Daoy (cell line): ENCODE results near the gene RHOT2. TPM values are rescaled to one million over a fixed set of nuclear protein-coding genes. Genes with fewer than 3 reads are reported as not detected.

ENCODE experiments used
- DNase-seq: peaks from one replicate; pipeline ENCODE4 v3.0.0-alpha.2; 2015; ENCODE audit warnings: low read depth
- total RNA-seq: library from RNA; depleted of rRNA; stranded (reverse); fragments of >200 nt; shearing (Covaris generic); gene quantifications from 2 replicates; pipeline ENCODE4 v1.2.3, GENCODE V29; 2014

Gene RHOT2
- total RNA-seq, 1 experiment from 2014 or later = 42.9 TPM

GRCh38 chr16:695355-696089 is 27.6 kb downstream of the RHOT2 start:
- peak; percentile 57 for DNase-seq

DNA sequence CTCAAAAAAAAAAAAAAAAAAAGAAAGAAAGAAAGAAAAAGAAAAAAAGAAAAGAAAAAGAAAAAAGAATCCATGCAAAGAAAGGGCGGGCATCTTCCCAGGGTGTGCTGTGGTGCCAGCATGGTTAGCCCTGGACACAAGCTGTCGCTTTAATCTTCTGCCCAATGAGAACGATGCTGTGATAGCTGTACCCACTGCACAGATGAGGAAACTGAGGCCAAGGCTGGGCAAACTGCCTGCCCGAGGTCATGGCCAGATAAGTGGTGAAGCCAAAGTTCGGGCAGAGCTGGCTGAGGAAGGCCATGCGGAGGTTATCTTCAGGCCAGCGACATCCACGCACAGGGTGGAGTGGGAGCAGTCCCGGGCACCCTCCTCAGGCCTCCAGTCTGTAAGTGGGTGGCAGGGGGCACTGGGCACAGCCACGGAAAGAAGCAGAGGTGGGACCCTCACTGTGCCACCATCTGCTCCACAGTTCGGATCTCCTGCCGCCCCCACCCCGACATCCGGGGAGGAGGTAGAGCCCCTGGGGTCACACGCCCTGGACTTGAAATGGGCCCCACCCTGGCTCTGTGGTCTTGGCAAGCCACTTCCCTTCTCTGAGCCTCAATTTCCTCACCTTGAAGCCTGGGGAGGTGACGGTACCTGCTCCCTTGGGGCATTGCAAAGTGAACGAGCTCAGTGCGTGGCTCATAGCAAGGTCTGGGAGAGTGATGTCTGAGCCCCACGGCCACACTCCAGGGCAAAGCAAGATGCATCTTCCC is 31.2 kb downstream of the RHOT2 start:
- no peak for DNase-seq

DNA sequence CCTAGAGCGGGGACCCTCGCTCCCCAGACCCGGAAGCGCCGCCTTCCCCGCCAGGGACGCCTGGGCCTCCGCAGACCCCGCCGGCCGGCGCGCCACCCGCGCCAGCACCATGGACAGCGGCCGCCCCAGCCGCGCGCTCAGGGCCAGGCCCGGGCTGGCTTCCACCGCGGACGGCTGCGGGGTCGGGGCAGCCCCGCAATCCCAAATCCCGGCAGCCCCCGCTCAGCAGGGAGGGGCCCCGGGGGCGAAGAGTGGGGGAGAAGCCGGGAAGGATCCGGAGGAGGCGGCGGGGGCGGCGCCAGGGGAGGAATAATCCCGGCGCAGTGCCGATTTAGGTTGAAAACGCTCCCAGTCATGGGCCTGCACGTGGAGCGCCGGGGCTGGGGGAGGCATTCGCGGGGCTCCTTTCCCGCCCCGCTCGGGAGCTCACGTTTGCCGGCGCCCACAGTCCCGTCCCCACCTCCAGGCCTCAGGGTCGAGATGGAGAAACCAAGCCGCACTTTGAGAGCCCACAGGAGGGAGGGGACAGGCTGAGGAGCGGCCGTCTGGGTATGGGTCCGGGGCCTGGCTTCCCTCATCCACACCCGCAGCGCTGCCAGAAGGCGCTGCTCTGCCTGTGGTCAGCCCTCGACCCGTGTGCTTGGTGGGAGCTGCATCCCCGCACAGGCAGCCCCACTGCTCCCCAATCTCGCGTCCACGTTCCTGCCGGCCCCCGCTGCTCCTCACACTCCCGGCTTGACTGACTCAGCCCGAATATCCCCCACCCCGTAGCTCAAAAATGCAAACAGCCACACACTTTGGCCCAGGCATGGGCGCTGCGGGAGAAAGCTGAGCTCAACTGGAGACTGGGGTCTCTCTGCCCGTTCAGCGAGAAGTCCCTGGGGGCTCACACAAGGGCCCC is 33.0 kb downstream of the RHOT2 start:
- no peak for DNase-seq

- no peak for DNase-seq
Observed at GRCh38 chr16:702341-702740, 34.4 kb downstream of the RHOT2 start.

DNA sequence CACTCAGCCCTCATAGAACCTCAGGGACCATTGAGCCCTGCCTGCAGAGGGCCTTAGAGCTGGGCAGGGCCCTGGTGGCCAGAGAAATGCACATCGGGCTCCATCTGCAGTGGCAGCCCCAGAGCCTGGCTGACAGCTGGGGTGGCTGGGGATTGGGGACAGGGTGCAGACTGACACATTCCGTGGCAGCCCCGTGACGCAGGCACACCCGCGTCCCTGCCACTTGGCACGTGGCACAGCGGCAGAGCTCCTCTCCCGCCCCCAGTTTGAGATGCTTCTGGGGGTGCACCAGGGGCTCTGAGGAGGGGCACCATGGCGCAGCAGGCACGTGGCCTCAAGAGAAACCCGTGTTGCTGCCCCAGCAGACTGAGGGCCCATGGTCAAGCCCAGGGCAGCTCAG is 35.5 kb downstream of the RHOT2 start:
- DNase-seq = no peak

GRCh38 chr16:704047-704446 is 36.1 kb downstream of the RHOT2 start:
- DNase-seq = no peak

DNA sequence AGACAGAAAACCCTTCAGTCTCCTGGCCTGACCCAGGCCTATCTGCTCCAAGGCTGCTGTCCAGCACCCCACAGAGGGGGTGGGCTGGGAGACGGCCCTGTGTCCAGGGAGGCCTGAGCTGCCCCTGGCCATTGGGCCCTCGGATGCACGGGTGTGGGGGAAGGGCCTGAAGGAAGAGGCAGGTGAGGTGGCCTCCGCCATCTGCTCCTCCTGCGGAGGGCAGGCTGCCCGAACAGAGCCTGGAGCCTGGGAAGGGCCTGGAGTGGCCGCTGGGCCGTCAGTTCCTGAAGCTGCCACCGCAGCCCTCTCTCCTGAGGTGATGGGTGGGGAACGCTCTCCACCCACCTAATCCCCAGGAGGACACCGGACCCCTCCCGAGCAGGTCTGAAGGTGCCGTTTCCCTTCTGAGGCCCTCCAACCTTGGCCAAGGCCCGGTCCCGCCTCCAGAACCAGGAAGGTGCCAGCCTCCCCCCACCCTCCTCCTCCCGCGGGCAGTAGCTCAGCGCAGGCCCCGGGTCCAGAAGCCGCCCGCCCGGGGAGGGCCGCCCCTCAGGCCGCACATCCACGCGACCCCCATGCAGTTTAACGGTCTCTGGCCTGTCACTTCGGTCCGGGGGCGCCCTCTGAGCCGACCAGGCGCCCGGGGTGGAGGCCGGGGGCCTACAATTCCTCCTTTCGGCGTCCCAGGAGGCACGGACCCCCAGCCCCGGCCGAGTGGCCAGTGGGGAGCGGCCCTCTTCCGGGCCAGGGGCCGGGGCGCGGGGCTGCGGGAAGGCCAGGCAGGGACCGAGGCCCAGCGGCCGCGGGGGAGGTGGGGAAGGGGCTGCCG is 36.8 kb downstream of the RHOT2 start:
- DNase-seq = no peak

DNA sequence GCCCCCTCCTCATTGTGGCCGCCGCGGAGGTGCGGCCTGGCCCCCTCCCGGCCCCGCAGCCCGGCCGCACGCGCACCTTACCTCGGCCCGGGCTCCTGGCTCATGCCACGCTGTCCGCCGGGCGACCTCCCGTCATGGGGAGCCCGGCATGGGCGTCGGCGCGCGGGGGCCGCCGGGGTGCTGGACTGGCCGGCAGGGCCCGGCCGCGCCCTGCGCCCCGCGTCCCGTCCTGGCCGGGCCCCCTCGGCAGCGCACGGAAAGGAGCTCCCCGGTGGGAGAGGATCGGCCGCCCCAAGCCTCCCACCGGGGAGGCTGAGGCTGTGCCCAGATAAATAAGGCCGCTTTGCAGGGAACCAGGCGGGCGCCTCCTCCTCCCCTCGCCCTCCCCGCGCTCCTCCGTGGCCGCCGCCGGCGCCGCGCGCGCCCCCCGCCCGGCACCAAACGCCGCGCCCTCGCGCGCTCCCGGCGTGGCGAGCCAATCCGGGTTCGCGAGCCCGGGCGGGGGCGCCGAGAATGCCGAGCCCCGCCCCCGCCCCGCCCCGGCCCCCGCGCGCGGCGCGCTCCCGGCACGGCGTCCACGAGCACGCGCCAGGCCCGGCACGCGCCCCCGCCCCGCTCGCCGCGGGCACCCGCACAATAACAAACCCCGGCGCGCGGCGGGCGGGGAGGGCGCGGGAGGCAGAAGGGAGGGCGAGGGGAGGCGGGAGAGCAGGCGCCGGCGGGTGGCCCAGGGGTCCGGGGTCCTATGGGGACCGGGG is 37.7 kb downstream of the RHOT2 start, which contains the start of gene FBXL16:
FBXL16 (minus strand) TSS at position 371 of the 758 bp plus-strand sequence. CDS start 8,396 bp downstream, outside the sequence.
- no peak for DNase-seq

GRCh38 chr16:706189-707061 is 38.5 kb downstream of the RHOT2 start:
- DNase-seq = no peak

DNA sequence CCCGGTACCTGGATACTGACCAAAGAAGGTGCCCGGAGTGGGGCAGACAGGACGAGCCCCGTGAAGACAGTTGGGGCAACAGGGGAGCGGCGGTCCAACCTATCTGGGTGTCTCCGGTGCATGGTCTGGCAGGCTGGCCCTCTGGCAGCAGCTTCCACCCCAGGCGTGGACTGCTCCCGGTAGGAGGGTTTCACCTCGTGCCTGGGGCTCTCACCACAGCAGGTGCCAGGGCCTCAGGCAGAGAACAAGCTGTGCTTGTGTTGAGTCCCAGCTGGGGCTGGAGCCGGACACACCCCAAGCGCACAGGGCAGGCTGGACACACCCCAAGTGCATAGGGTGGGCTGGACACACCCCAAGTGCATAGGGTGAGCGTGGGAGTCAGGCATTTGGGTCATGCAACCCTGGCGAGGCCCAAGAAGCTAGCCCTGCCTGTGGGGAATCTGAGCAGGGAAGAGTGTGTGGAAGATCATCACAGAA is 39.2 kb downstream of the RHOT2 start:
- DNase-seq = no peak

DNA sequence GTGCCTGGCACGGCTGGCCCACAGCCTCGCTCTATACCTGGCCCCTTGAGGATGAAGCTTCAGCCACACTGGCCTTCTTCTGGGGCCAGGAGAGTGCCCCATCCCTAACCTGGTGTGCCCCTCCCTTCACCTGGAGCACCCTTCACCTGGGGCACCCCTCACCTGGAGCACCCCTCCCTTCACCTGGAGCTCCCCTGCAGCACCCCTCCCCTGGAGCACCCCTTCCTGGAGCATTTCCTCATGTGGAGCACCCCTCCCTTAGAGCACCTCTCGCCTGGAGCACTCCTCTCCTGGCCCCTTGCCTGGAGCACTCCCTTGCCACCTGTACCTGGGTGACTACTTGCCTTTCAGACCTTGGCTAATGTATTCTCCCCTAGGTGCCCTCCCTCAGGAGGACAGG is 40.1 kb downstream of the RHOT2 start:
- DNase-seq = no peak

DNA sequence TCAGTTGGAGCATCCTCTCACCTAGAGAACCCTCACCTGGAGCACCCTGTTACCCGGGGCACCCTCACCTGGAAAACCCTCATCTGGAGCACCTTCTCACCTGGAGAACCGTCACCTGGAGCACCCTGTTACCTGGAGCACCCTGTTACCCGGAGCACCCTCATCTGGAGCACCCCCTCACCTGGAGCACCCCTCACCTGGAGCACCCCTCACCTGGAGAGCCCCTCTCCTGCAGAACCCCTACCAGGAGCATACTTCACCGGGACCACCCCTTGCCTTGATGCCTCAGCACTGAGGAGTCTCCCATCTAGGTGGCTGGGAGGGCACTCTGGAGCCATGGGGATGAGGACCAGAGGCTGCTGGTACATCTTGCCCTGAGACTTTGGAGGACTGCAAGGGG is 41.0 kb downstream of the RHOT2 start:
- no peak for DNase-seq

GRCh38 chr16:709566-710499 is 41.9 kb downstream of the RHOT2 start:
- DNase-seq = peak; percentile 84

DNA sequence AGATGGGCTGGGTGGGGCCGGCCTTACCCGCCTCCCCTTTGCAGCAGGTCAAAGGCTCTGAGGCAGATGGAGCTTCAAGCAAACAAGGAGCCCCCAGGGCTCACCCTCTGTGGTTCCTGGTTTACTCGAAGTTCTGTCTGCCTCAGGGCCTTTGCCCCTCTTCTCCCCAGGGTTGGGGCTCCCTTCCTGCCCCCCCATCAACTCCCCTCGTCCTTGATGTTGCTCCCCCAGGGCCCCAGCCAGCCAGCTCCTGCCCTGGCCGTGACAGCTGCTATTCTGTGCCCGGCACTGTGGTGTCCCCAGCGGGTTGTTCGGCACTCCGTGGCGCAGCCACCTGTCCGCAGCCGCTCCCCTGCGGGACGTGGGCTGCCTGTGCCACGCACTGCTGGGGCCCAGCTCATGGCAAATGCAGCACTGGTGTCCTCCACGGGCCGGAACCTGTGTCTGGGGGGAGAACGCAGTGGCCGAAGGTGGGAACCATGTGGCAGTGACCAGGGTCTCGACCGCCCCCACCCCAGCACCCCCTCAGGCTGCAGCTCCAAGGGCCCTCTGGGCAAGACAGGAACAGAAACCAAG is 42.7 kb downstream of the RHOT2 start:
- DNase-seq = no peak

- DNase-seq = no peak
Observed at GRCh38 chr16:711084-711483, 43.2 kb downstream of the RHOT2 start.

- peak; percentile 77 for DNase-seq
Observed at GRCh38 chr16:711548-712320, 43.8 kb downstream of the RHOT2 start.

GRCh38 chr16:712740-713250 is 44.9 kb downstream of the RHOT2 start:
- peak; percentile 93 for DNase-seq
